Peyer's patch (tissue), 4 donors: Measurements from ENCODE around the gene U2AF1L4.

ENCODE experiments used
- POLR2A ChIP-seq, 2 donors: fragments of 450-650 bp; IDR thresholded peaks; one replicate each; pipeline ENCODE4 v1.5.1; 2017; ENCODE audit warnings: antibody characterized with exemption in 2 of 2, mild to moderate bottlenecking in 2 of 2, moderate library complexity in 2 of 2
- TF ChIP-seq, protein P1 (sequence below), 6 experiments: fragments of 450-650 bp in 4 of 6; fragments of 200-600 bp in 2 of 6; sonication (generic) in 1 of 6; IDR thresholded peaks; one replicate each; pipeline ENCODE4 v1.5.1; 2017 to 2019; ENCODE audit warnings: antibody characterized with exemption in 6 of 6, mild to moderate bottlenecking in 3 of 6, moderate library complexity in 1 of 6

DNA sequence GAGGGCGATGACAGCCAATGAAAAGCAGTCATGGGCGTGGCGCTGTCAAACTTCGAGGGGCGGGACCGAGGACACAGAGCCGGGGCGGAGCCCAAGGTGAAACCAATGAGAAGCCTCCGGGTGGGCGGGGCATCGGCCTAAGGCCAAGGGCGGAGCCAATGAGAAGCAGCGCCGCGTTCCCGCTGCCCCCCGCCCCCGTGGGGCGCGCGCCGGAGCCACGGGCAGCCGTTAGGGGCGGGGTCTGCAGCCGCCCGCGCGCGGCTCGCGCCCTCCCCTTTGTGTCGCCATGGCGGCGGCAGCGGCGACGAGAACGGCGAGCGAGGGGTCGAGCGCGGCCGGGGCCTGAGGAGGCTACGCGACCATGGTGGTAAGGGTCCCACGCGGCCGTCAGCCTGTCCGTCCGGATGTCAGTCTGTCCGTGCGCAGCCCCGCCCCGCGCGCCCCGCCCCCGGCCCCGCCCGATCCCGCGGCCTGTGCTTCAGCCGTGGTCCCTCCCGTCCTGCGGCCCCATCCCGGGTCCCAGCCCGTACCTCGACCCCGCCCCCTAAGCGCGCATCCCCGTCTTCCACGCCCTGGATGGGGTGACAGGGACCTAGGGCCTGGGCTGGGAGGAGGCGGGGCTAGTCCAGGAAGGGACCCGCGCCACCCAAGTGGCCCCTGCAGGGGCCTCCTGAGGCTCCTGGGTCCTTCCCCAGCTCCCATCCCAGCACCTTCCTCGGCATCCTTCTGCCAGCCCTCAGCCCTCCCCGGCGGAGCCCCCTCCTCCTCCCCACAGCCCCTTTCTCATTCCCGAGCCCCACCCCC is 30.3 kb upstream of the U2AF1L4 start, which contains the start of gene ARHGAP33:
- TF ChIP-seq, protein P1, sequence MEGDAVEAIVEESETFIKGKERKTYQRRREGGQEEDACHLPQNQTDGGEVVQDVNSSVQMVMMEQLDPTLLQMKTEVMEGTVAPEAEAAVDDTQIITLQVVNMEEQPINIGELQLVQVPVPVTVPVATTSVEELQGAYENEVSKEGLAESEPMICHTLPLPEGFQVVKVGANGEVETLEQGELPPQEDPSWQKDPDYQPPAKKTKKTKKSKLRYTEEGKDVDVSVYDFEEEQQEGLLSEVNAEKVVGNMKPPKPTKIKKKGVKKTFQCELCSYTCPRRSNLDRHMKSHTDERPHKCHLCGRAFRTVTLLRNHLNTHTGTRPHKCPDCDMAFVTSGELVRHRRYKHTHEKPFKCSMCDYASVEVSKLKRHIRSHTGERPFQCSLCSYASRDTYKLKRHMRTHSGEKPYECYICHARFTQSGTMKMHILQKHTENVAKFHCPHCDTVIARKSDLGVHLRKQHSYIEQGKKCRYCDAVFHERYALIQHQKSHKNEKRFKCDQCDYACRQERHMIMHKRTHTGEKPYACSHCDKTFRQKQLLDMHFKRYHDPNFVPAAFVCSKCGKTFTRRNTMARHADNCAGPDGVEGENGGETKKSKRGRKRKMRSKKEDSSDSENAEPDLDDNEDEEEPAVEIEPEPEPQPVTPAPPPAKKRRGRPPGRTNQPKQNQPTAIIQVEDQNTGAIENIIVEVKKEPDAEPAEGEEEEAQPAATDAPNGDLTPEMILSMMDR (IDR thresholded peaks at IDR 0.05), result no peak
- no peak for TF ChIP-seq POLR2A (IDR thresholded peaks at IDR 0.05)
